Hindlimb muscle (tissue), 1 donor: ENCODE results near the gene LMBR1. TPM values are rescaled to one million over a fixed set of nuclear protein-coding genes. Genes with fewer than 3 reads are reported as not detected.
A peak's percentile ranks its signal among the peaks of the same experiment; 100 is the strongest.
"Not testable (repeated sequence)": the region's sequence is repeated elsewhere in the genome, so short reads cannot be mapped to it uniquely, and the experiment has no call there.

ENCODE experiments used
- DNase-seq: peaks from one replicate; pipeline ENCODE4 v3.0.0-alpha.2; 2013
- polyA plus RNA-seq: library from polyadenylated mRNA; unstranded; fragments of 120-200 nt; gene quantifications from one replicate; pipeline ENCODE4 v1.2.1, GENCODE V29; 2013; ENCODE audit not compliant: insufficient read length

LMBR1 gene
- polyA plus RNA-seq, 1 donor = 26.3 TPM

DNA sequence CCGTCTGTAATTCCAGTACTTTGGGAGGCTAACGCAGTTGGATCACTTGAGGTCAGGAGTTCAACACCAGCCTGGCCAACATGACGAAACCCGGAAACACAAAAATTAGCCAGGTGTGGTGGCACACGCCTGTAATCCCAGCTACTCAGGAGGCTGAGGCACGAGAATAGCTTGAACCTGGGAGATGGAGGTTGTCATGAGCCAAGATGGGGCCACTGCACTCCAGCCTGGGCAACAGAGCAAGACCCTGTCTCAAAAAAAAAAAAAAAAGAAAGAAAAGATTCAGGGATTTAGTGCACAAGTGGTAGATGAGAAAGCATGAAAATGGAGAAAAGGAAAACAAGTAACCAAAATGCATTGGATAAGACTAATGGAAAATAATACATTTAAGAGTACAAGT lies 49.4 kb downstream of the LMBR1 start:
- DNase-seq = not testable (repeated sequence)

- no peak for DNase-seq
These were observed 49.8 kb downstream of the LMBR1 start for GRCh38 chr7:156843157-156843556.

DNA sequence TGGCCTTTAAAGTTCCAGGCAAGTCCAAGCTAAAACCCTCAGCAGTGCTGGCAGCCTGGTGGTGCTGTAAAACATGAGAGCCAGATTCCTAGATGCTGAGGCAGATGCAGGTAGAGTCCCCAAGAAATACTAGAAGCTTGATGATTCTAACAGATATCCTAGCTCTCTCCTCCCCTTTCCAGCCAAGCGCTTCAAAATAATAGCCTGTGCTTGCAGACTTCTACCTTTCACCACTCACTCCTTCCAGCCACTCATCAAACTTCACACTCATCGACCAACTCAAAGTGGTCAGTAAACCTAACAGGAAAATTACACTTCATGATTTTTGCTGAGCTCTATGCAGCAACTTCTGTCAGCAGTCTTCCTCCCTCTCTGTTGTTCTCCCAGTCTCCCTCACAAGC lies 50.2 kb downstream of the LMBR1 start:
- DNase-seq = peak; percentile 32

GRCh38 chr7:156842317-156842716 lies 50.7 kb downstream of the LMBR1 start:
- no peak for DNase-seq

DNA sequence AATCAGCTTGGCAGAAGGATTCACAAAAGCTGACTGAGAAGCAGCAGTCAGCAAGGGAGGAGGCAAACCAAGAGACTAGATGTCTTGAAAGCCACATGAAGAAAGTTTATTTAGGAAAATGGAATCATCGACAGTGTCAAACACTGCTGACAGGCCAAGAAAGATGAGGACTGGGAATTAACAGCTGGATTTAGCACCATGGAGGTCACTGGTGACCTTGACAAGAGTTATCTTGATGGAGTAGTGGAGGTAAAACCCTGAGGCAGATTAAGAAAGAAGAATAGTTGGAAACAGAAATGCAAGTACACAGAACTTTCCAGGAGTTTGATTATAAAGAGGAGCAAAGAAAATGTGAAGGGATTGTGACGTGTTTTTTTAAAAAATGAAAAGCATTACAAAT lies 51.5 kb downstream of the LMBR1 start:
- no peak for DNase-seq

DNA sequence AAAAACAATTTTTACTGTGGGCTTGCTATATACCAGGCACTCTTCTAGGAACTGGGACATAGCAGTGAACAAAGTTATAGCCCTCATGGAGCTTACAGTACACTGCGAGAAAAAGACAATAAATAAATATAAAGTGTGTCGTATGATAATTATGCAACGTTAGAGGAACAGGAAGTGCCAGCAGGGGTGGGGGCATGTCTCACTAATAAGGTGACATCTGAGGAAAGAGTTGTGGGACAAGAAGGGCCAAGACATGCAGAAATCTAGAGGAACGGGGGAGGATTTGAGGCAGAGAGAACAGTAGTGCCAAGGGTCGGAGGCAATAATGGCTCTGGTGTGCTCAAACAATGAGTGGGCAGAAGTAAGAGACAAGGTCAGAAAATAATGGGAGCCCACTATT lies 52.8 kb downstream of the LMBR1 start:
- DNase-seq = no peak

GRCh38 chr7:156836443-156836842 lies 56.5 kb downstream of the LMBR1 start:
- no peak for DNase-seq

DNA sequence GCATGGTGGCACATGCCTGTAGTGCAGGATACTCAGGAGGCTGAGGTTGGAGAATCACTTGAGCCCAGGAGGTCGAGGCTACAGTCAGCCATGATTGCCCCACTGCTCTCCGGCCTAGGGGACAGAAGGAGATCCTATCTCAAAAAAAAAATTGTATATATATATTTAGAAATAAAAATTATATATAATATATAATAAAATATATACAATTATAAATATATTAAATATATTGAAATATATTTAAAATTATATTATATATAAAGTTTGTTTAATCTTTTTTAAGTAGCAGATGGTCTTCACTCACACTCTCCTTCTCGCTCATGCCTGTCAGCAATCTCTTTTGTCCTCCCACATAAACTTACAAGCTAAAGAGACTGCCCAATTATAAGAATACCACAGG lies 58.5 kb downstream of the LMBR1 start:
- no peak for DNase-seq

- no peak for DNase-seq
These were observed 59.7 kb downstream of the LMBR1 start for GRCh38 chr7:156833312-156833711.

- no peak for DNase-seq
These were observed 60.6 kb downstream of the LMBR1 start for GRCh38 chr7:156832195-156832877.

- no peak for DNase-seq
These were observed 63.2 kb downstream of the LMBR1 start for GRCh38 chr7:156829669-156830336.

- DNase-seq = no peak
These were observed 65.3 kb downstream of the LMBR1 start for GRCh38 chr7:156827587-156828203.

DNA sequence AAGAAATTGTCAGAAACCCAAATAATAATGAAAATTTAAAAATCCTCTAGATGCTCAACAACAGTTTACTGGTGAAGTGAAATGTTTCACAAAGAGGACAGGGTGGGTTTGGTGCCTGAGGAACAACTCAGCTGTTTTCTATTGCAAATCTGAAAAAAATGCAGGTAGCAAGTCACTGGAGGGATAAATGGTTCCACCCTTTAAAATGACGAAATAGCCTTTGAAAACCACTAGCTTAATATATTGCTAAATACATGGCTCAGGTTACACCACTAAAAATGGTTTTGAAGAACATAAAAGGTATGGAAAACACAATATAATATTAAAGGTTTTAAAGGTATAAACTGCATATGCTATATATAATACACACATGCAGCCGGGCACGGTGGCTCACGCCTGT lies 69.5 kb downstream of the LMBR1 start:
- no peak for DNase-seq

DNA sequence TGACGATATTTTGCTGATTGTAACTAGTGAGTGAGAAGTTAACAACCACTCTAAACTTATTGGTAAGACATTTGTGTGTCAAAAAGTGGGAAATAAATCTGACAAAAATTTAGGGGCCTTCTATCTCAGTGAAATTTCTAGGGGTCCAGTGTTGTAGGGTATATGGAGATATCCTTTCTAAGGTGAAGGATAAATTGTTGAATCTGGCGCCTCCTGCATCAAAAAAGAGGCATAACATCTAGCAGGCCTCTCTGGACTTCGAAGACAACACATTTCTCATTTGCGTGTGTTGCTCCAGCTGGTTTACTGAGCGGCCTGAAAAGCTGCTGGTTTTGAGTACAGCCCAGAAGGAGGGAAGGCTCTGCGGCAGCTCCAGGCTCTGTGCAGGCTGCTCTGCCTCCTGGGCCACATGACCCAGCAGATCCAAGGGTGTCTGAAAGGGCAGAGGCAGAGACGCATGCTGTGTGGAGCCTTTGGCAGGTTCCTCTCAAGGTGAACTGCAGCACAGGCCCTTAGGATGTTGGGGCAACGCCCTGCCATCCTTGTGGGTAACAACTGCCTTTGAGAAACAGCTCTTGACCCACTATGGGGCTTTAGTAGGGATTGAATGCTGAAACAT lies 72.4 kb downstream of the LMBR1 start:
- DNase-seq = no peak

DNA sequence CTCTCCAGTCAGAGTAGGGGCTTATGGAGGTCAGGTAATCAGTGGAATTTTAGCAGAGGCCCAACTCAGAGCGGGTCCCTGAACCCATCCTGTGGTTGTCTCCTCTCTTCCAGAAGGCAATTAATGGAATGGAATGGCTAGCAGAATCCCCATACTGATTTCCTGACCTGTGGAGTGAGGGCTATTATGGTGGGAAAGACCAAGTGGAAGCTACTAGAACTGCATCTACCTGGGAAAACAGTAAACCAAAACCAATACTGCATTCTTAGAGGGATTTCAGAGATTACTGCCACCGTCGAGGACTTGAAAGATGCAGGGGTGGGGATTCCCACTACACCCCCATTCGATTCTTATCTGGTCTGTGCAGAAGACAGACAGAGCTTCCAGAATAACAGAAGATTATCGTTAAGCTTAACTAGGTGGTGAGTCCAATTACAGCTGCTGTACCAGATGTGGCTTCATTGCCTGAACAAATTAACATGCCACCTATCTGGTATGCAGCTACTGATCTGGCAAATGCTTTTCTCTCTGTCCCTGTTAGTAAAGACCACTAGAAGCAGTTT lies 73.2 kb downstream of the LMBR1 start:
- no peak for DNase-seq

DNA sequence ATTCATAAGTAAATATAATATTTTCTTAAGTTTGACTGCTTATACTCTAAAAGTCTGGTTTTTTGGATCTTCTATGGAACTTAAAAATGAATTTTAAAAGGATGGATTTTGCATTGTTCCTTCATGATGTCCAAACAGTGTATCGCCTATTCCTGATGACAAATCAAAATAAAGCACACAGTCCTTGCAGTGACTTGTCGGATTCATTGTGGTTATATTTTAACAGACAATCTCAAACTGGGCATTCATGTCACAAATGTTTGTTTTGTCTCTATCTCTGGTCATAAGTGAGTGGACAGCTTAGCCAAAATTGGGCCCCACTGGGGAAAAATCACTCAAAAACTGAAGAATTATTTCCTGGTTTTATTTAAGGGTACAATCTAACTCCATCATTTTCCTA lies 74.8 kb downstream of the LMBR1 start:
- no peak for DNase-seq

DNA sequence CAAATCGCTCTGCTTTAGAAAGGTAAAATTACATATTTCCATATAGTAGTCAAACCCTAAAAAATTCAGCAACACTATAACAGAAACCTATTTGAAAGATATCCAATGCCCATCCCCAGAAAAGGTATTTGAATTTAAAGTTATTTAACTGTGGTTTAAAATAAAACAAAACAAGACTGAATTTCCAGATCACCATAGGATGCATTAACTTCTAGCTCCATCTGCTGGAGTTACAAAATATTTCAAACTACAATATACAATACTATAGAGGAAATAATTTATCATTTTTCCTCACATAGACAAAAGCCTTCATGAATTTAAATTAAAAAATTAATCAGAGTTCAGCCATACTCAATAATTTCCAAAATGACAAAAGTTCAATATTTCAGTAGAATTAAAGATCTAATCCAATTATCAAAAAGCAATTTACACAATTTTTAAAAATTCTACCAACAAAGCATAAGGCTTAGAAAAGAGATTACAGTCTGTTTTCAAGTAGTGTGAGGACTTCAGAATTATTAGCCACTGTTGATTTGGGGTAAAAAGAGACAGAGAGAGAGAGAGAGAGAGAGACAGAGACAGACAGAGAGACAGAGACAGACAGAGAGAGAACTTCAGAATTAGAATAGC lies 75.9 kb downstream of the LMBR1 start:
- DNase-seq = no peak

DNA sequence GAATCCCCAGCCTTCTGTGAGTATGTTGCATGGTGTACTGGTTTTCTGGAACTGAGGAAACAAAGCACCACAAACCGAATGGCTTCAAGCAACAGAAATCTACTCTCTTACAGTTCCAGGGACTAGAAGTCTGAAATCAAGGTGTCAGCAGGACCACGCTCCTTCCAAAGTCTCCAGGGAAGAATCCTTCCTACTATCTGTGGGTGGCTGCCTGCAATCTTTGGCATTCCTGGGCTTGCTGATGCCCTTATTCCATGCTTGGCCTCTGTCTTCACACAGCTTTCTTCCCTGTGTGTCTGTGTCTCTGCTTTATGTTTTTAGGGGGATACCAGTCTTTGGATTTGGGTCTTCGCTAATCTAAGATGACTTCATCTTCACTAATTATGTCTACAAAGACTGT lies 81.3 kb downstream of the LMBR1 start:
- no peak for DNase-seq

GRCh38 chr7:156803656-156804055 lies 89.3 kb downstream of the LMBR1 start:
- not testable (repeated sequence) for DNase-seq

DNA sequence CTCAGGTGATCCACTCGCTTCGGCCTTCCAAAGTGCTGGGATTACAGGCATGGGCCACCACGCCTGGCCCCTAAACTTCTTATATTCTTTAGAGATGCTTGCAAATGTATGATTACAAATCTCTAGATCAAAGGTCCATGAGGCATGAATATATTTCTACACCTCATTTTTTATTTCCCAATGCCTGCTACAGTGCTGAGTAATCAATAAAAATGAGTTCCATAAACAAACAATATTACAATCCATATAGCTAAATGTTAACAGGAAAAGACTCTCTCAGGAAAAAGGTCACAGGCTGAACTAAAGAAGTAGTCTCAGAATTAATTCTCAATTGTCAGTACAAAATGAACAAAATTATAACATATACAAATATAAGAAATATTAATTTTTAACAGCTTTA lies 90.8 kb downstream of the LMBR1 start:
- no peak for DNase-seq

- no peak for DNase-seq
These were observed 97.6 kb downstream of the LMBR1 start for GRCh38 chr7:156795415-156795814.

GRCh38 chr7:156793334-156793733 lies 99.6 kb downstream of the LMBR1 start:
- DNase-seq = no peak

- DNase-seq = no peak
These were observed 100.4 kb downstream of the LMBR1 start for GRCh38 chr7:156792611-156793010.
